Endothelial cell of umbilical vein (primary cell): ENCODE data around the gene SLC25A23. TPM values are rescaled to one million over a fixed set of nuclear protein-coding genes. Genes with fewer than 3 reads are reported as not detected.

Source experiments
- BruUV-seq: library from RNA; stranded (reverse); fragments of 400-500 nt; replicated peaks from 2 replicates; lab custom pipeline; 2021; lab: Mats Ljungman, UMichigan
- CTCF ChIA-PET: fragments of 300-600, 350-600 bp; sonication (Branson Sonifier 250); formaldehyde crosslinking; loops from one replicate; lab custom pipeline; 2021; ENCODE audit warnings: antibody characterized with exemption, inconsistent platforms; lab: Charles Lee
- POLR2A ChIA-PET: fragments of 300-600, 350-600 bp; sonication (Branson Sonifier 250); formaldehyde crosslinking; loops from one replicate; lab custom pipeline; 2021; ENCODE audit warnings: antibody characterized with exemption, inconsistent platforms; lab: Charles Lee
- DNase-seq: peaks from one replicate; pipeline ENCODE4 v3.0.0-alpha.2; 2011; ENCODE audit warnings: low read depth, low spot score
- FAIRE-seq: peaks from 2 replicates; lab custom pipeline; 2011; peaks lifted over from hg19 to GRCh38; lab: Jason Lieb, UNC
- H2AFZ ChIP-seq: 2 replicates; pipeline ENCODE4 v1.6.0; 2012; ENCODE audit warnings: low read depth, low read length, control low read depth, inconsistent platforms
- H3K27ac ChIP-seq: 2 replicates; pipeline ENCODE4 v1.5.1; 2011; ENCODE audit warnings: low read depth, mild to moderate bottlenecking, control low read depth, low read length, moderate library complexity; ENCODE audit not compliant: insufficient read depth
- H3K27me3 ChIP-seq, 2 experiments: 2 replicates each; pipeline versions ENCODE4 v1.6.0 to v1.6.1; 2011; ENCODE audit warnings: low read length in 2 of 2, mixed read lengths in 1 of 2; ENCODE audit not compliant: control insufficient read depth in 2 of 2, insufficient read depth in 2 of 2
- H3K36me3 ChIP-seq, 2 experiments: 2 replicates in 1 of 2; 3 replicates in 1 of 2; pipeline ENCODE4 v1.5.1; 2011; ENCODE audit warnings: low read length in 2 of 2, mild to moderate bottlenecking in 1 of 2, moderate library complexity in 1 of 2; ENCODE audit not compliant: control insufficient read depth in 2 of 2, insufficient read depth in 2 of 2; ENCODE audit errors: extremely low read depth in 1 of 2
- H3K4me1 ChIP-seq: 3 replicates; pipeline ENCODE4 v1.5.1; 2011; ENCODE audit warnings: mild to moderate bottlenecking, low read length; ENCODE audit not compliant: control insufficient read depth, insufficient read depth; ENCODE audit errors: extremely low read depth
- H3K4me2 ChIP-seq: 2 replicates; pipeline ENCODE4 v1.6.1; 2011; ENCODE audit warnings: low read length, control low read depth, mixed read lengths; ENCODE audit not compliant: insufficient read depth
- H3K4me3 ChIP-seq, 3 experiments: fragments of 200-600 bp in 1 of 3; sonication (generic), shearing (Covaris generic) in 1 of 3; replicated peaks in 1 of 3; 2 replicates each; pipeline ENCODE4 v1.5.1; 2011 to 2016; ENCODE audit warnings: control low read depth in 3 of 3, low read length in 3 of 3, mild to moderate bottlenecking in 2 of 3, inconsistent platforms in 1 of 3, low read depth in 1 of 3, moderate library complexity in 1 of 3; ENCODE audit not compliant: insufficient read depth in 1 of 3
- H3K79me2 ChIP-seq: 2 replicates; pipeline ENCODE4 v1.6.0; 2012; ENCODE audit warnings: low read length, inconsistent platforms; ENCODE audit not compliant: control insufficient read depth, insufficient read depth
- H3K9ac ChIP-seq: replicated peaks from 2 replicates; pipeline ENCODE3; 2011; ENCODE audit warnings: low read length, control low read depth; ENCODE audit not compliant: insufficient read depth; ENCODE audit errors: extremely low read depth
- H3K9me1 ChIP-seq: replicated peaks from 3 replicates; pipeline ENCODE4 v1.6.0; 2011; ENCODE audit warnings: mild to moderate bottlenecking, low read length; ENCODE audit not compliant: control insufficient read depth, insufficient read depth; ENCODE audit errors: extremely low read depth
- H3K9me3 ChIP-seq: replicated peaks from 2 replicates; pipeline ENCODE4 v1.5.1; 2012; ENCODE audit warnings: low read length, inconsistent platforms; ENCODE audit not compliant: control insufficient read depth, insufficient read depth
- H4K20me1 ChIP-seq: replicated peaks from 2 replicates; pipeline ENCODE3; 2011; ENCODE audit warnings: mild to moderate bottlenecking, low read length; ENCODE audit not compliant: control insufficient read depth, insufficient read depth; ENCODE audit errors: extremely low read depth
- EZH2 ChIP-seq: IDR thresholded peaks from 2 replicates; pipeline ENCODE4 v1.6.1; 2012; ENCODE audit warnings: borderline replicate concordance, low read depth, mild to moderate bottlenecking, moderate library complexity, low read length, inconsistent platforms; ENCODE audit not compliant: severe bottlenecking
- FOS ChIP-seq: IDR thresholded peaks from 2 replicates; pipeline ENCODE4 v1.6.1; 2011; ENCODE audit warnings: mild to moderate bottlenecking, low read length, moderate library complexity, borderline replicate concordance; ENCODE audit not compliant: insufficient read depth
- GATA2 ChIP-seq: IDR thresholded peaks from 2 replicates; pipeline ENCODE4 v1.7.0; 2011; ENCODE audit warnings: low read depth, mild to moderate bottlenecking, moderate library complexity, mixed read lengths, low read length; ENCODE audit not compliant: insufficient read length, insufficient read depth
- JUN ChIP-seq: IDR thresholded peaks from 2 replicates; pipeline ENCODE4 v1.6.1; 2011; ENCODE audit warnings: borderline replicate concordance, low read depth; ENCODE audit not compliant: insufficient read length, insufficient read depth
- MYC ChIP-seq: IDR thresholded peaks from one replicate; pipeline ENCODE4 v1.6.1; 2011; ENCODE audit warnings: mild to moderate bottlenecking, low read depth, low read length
- POLR2A ChIP-seq: IDR thresholded peaks from 2 replicates; pipeline ENCODE4 v1.6.1; 2012; ENCODE audit warnings: low read depth, mild to moderate bottlenecking, control low read depth, low read length
- POLR2AphosphoS5 ChIP-seq: IDR thresholded peaks from 2 replicates; pipeline ENCODE4 v1.6.1; 2012; ENCODE audit warnings: low read depth, mild to moderate bottlenecking, control low read depth, low read length, moderate library complexity; ENCODE audit not compliant: insufficient read depth
- dilution Hi-C: fragments of 300-500 bp; cut with MboI; formaldehyde crosslinking; loops from one replicate; pipeline ENCODE4 v1.15.0; 2019; ENCODE audit warnings: low sequenced_read_pairs; ENCODE audit not compliant: extremely low pct_ligation_motif_present
- intact Hi-C: fragments of 100-400 bp; cut with micrococcal nuclease; formaldehyde crosslinking; loops from one replicate; pipeline ENCODE4 v1.10.0; 2022
- polyA plus RNA-seq, 4 experiments: library from polyadenylated mRNA; depleted of rRNA in 3 of 4; stranded (reverse) in 3 of 4; unstranded in 1 of 4; fragments of >200 nt; gene quantifications; 2 replicates each; pipeline versions ENCODE4 v1.2.1 to v1.2.3, GENCODE V29; 2011 to 2012; ENCODE audit warnings: missing spikeins in 1 of 4
- total RNA-seq: library from RNA; stranded (reverse); gene quantifications from 2 replicates; pipeline ENCODE4 v1.2.3, GENCODE V29; 2021
- TF ChIP-seq, protein P1 (sequence below): IDR thresholded peaks from 2 replicates; pipeline ENCODE4 v1.6.1; 2011; ENCODE audit not compliant: insufficient read depth, insufficient read length
- TF ChIP-seq, protein P2 (sequence below), 2 donors: IDR thresholded peaks; 1 replicate in 1 of 2; 2 replicates in 1 of 2; pipeline ENCODE4 v1.5.1; 2011; ENCODE audit warnings: low read length in 2 of 2, mild to moderate bottlenecking in 2 of 2, moderate library complexity in 2 of 2, control low read depth in 1 of 2, inconsistent platforms in 1 of 2, low read depth in 1 of 2; ENCODE audit not compliant: insufficient read depth in 1 of 2; ENCODE audit errors: extremely low read depth in 1 of 2

The SLC25A23 gene
- total and polyA plus RNA-seq, 2 donors (not counting 3 experiments of a cell fraction or from before 2014, with no cell fraction given), result 12.8 to 33.5 TPM

DNA sequence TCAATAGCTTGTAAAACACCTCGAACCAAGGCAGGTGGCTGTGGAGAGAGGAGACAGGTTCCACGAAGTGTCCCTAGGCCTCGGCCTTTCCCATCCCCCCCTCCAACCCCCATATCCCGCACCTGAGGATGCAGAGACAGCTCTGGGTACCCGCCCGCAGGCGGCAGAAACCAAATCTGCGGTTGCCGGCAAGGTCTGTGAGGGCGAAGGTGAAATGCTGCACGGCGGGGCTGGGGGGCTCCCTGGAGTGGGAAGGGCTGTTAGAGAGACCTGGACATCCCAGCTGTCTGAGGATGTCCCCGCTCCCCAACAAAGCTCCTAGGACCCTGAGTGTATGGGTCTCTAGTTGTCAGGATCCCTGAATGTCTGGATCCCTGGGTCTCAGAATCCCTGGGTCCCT, 19.2 kb upstream of the SLC25A23 start:
- no peak for TF ChIP-seq GATA2
- TF ChIP-seq, protein P1, sequence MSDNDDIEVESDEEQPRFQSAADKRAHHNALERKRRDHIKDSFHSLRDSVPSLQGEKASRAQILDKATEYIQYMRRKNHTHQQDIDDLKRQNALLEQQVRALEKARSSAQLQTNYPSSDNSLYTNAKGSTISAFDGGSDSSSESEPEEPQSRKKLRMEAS, result no peak
- no peak for TF ChIP-seq POLR2AphosphoS5
- TF ChIP-seq, protein P2, sequence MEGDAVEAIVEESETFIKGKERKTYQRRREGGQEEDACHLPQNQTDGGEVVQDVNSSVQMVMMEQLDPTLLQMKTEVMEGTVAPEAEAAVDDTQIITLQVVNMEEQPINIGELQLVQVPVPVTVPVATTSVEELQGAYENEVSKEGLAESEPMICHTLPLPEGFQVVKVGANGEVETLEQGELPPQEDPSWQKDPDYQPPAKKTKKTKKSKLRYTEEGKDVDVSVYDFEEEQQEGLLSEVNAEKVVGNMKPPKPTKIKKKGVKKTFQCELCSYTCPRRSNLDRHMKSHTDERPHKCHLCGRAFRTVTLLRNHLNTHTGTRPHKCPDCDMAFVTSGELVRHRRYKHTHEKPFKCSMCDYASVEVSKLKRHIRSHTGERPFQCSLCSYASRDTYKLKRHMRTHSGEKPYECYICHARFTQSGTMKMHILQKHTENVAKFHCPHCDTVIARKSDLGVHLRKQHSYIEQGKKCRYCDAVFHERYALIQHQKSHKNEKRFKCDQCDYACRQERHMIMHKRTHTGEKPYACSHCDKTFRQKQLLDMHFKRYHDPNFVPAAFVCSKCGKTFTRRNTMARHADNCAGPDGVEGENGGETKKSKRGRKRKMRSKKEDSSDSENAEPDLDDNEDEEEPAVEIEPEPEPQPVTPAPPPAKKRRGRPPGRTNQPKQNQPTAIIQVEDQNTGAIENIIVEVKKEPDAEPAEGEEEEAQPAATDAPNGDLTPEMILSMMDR (IDR thresholded peaks at IDR 0.05; ENCODE audit: extremely low read depth in 1 of 2, insufficient read depth in 1 of 2, low read depth in 1 of 2, low read length in 2 of 2), result no peak
- TF ChIP-seq EZH2, result no peak
- no peak for TF ChIP-seq JUN
- TF ChIP-seq FOS, result no peak
- TF ChIP-seq MYC, result no peak
- no peak for TF ChIP-seq POLR2A
- no peak overlapping the region for H3K4me2 ChIP-seq
- peaks cover 0 to 9% of the 10 kb centered on the region in 2 experiments for H3K27me3 ChIP-seq
- intact Hi-C loops, result no loop called here
- no peaks in the 10 kb centered on the region for H3K36me3 ChIP-seq
- no peaks in the 10 kb centered on the region for H3K9me1 ChIP-seq
- dilution Hi-C loops, result no loop called here
- DNase-seq, result no peak
- CTCF ChIA-PET, result no interaction called here
- H3K4me3 ChIP-seq, result no peak overlapping the region
- H3K4me1 ChIP-seq, result peaks cover 2% of the 10 kb centered on the region
- H3K9ac ChIP-seq, result no peak overlapping the region
- H3K9me3 ChIP-seq, result no peaks in the 10 kb centered on the region
- POLR2A ChIA-PET, result no interaction called here
- FAIRE-seq, result no peak
- no peak overlapping the region for H2AFZ ChIP-seq
- H3K79me2 ChIP-seq, result no peaks in the 10 kb centered on the region
- BruUV-seq, result no TSS peak
- H3K27ac ChIP-seq, result no peak overlapping the region
- no peaks in the 10 kb centered on the region for H4K20me1 ChIP-seq
